PFSK-1 (cell line): Measurements from ENCODE around the gene WNT4.

Experiments used
- POLR2AphosphoS5 ChIP-seq: IDR thresholded peaks from 2 replicates; pipeline ENCODE4 v1.6.1; 2012; ENCODE audit warnings: low read depth, mild to moderate bottlenecking, control low read depth, low read length, moderate library complexity
- SIN3A ChIP-seq: IDR thresholded peaks from 2 replicates; pipeline ENCODE4 v1.6.1; 2012; ENCODE audit warnings: mild to moderate bottlenecking, low read length, moderate library complexity, borderline replicate concordance; ENCODE audit not compliant: insufficient read depth
- TAF1 ChIP-seq: IDR thresholded peaks from 2 replicates; pipeline ENCODE4 v1.6.1; 2012; ENCODE audit warnings: low read length, control low read depth, borderline replicate concordance; ENCODE audit not compliant: insufficient read depth
- TF ChIP-seq, protein P1 (sequence below), 2 experiments: IDR thresholded peaks; 2 replicates each; pipeline versions ENCODE4 v1.6.1 to v1.8.0; 2011 to 2012; ENCODE audit warnings: low read depth in 2 of 2, low read length in 2 of 2, control low read depth in 1 of 2, inconsistent platforms in 1 of 2, mild to moderate bottlenecking in 1 of 2, moderate library complexity in 1 of 2; ENCODE audit not compliant: insufficient read depth in 1 of 2

DNA sequence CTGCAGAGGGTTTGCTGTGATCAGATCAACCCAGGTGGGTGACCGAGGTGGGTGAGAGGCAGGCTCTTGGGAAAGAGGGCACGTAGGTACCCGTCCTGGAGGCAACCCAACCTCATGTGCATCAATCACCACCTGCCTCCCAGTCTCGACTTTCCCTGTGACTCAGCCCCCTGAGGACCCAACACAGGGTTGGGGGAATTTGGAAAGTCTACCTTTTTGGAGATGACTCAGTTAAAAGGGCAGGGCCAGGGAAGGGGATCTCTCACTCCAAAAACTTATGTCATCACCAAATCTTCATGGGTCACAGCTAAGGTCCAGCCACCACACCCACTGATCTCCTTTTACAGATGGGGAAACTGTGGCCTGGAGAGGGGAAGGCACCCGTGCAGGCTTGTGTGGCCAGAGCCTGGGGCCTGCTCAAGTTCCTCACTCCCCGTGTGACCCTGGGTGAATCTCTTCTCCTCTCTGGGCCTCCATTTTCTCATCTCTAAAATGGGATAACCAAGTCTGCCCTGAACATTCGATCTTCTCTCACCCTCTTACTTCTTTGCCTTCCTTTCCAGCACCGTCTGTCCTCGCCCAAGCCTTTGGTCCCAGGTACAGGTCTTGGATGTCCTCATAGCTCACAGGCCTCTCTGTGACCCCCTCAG lies 34.6 kb upstream of the WNT4 start:
- TF ChIP-seq TAF1 (no peak), POLR2AphosphoS5 (no peak), SIN3A (no peak)
- TF ChIP-seq, protein P1, sequence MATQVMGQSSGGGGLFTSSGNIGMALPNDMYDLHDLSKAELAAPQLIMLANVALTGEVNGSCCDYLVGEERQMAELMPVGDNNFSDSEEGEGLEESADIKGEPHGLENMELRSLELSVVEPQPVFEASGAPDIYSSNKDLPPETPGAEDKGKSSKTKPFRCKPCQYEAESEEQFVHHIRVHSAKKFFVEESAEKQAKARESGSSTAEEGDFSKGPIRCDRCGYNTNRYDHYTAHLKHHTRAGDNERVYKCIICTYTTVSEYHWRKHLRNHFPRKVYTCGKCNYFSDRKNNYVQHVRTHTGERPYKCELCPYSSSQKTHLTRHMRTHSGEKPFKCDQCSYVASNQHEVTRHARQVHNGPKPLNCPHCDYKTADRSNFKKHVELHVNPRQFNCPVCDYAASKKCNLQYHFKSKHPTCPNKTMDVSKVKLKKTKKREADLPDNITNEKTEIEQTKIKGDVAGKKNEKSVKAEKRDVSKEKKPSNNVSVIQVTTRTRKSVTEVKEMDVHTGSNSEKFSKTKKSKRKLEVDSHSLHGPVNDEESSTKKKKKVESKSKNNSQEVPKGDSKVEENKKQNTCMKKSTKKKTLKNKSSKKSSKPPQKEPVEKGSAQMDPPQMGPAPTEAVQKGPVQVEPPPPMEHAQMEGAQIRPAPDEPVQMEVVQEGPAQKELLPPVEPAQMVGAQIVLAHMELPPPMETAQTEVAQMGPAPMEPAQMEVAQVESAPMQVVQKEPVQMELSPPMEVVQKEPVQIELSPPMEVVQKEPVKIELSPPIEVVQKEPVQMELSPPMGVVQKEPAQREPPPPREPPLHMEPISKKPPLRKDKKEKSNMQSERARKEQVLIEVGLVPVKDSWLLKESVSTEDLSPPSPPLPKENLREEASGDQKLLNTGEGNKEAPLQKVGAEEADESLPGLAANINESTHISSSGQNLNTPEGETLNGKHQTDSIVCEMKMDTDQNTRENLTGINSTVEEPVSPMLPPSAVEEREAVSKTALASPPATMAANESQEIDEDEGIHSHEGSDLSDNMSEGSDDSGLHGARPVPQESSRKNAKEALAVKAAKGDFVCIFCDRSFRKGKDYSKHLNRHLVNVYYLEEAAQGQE (IDR thresholded peaks at IDR 0.05; ENCODE audit: insufficient read depth in 1 of 2, low read depth in 2 of 2, low read length in 2 of 2) = no peak
